Hematopoietic multipotent progenitor cell treated with erythropoietin and hydrocortisone succinate and interleukin-3 and kit ligand, for 8 days (in vitro differentiated cells): ENCODE data around the gene TMIE.

Source experiments
- DNase-seq: peaks from one replicate; pipeline ENCODE4 v3.0.0-alpha.2; 2015

The TMIE gene

DNA sequence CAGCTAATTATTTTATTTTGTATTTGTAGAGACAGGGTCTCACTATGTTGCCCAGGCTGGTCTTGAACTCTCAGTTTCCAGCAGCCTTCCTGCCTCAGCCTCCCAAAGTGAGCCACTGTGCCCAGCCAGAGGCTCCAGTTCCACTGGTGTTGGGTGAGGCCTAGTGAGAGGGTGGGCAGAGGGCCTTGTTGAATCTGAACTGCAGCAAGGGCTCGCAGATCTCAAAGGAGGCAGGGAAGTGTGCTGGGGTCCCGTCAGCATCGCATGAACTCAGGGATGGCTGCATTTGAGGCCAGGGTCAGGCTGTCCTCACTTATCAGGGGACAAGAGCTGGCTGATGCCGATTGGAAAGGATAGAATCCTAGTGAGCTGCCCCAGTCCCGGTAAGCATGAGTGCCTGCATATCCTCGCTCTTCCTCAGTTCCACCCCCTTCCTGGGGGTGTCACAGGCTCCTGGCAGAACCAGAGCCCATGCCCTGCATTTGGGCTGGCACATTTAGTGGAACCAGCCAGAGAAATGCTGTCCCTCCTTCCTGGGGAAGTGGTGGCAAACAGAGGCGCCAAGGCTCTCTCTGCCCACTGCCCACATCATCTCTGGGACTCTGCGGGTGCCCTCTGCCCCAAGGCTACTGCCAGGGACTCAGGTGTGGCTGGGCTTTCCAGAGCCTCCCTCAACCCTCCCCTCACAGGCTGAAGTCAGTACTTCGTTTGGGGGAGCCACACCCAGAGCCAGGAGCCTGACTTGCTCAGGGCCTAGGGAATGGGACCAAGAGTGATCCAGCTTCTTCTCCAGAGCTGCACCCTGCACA lies 31.8 kb upstream of the TMIE start:
- DNase-seq, result no peak

DNA sequence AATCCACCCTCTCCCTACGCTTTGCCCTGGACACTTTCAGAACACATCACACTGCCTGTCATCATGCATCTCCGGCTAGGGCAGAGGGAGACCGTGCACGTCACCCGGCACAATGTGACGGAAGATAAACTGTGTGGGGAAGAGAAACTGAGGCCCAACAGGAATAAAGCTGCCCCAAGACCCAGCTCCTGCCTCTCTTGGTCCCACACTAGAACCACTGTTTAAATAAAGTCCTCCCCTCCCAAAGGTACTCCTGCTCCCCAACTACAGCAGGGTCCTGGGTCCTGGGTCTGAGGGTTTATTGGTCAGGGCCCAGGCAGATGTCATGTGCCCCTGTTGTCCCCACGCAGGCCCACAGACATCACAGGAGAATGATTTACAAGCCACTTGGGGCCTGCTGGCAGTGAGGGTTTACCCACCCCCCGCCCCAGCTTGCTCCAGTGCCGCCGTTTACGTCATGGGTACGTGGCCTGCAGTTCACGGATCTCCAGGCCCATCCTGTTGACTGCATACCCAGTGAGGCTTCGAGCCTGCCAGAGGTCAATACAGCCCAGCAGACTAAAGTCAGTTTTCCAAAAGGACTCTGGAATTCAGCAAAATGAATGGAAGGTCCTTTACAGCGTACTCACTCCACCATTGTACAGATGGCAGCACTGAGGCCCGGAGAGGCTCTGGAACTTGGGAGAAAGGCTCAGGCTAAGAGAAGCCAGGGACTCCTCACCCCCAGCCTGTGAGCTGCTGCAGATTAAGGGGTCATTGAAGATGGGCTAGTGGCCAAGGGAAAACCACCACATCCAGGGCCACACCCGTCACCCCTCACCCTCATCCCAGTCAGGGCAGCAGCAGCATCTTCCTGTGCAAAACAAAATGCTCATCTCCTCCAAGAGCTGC lies 30.9 kb upstream of the TMIE start:
- no peak for DNase-seq

DNA sequence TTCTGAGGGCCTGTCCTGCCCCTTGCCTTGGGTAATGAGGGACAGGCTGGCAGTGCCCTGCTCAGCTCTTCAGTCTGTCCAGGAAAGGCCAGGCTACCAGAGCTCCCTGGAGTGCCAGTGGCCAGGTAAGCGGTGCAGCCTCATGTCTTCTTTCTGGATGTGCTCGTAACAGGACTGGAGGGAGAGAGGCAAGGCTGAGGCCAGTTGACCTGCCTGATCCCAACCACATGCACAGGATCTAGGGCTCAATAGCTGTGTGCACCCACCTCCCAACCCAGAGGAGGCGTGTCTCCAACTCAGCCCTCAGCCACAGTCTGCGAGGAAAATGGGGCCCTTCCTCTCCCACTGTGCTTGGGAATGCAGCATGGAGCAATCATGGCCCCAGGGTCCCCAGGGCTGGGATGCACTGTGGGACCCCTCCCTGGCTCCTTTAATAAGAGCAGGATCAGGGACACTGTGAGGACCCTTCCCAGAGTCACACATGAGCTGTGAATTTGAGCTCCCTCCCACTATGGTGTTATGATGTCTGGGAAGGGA lies 30.2 kb upstream of the TMIE start:
- DNase-seq, result no peak

DNA sequence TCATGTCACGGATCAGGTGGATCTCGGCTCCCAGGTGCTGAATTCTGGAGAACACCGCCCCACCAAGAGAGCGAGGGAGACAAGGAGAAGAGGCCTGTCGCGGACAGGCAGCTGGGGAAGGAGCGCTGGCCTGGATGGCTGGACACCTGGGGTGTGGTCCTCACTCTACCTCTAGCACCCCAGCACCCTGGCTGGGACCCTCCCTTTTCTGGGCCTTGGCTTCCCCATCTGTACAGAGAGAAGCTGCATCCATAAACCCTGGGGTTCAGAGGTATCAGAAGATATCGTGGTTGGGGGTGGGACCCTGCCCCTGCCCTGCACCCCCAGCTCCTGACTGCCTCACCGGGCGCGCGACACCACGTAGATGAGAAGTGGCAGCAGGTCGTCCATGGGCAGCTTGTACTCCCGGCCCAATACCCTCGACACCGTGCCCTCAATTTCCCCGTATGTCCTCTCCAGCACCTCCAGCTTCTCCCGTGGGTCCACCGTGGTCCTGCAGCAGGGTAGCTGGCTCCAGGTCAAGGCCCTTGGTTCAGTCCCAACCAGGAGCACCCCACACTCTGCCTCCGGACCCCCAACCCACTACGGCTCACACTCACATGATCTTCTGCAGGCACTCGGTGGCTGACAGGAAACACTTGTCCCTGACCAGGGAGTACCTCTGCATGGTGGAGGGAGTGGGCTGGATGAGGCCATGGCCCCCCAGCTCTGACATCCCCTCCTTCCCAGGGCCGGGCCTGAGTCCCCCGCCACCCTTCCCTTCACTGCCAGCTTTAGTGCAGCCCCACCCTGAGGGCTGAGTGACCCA lies 29.4 kb upstream of the TMIE start:
- no peak for DNase-seq

DNA sequence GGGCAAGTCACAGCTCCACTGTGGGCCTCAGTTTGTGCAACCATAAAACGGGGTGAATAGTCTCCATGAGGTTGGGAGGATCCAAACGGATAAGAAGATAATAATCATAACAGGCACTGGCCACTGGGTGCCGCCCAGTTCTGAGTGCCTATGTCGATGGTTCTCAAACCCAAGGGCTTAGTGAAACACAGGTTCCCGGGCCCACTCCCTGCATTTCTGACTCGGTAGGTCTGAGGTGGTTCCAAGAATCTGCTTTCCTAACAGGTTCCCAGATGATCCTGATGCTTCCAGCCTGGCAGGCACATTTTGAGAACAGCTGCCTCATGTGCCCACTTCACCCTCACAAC lies 28.9 kb upstream of the TMIE start:
- no peak for DNase-seq

DNA sequence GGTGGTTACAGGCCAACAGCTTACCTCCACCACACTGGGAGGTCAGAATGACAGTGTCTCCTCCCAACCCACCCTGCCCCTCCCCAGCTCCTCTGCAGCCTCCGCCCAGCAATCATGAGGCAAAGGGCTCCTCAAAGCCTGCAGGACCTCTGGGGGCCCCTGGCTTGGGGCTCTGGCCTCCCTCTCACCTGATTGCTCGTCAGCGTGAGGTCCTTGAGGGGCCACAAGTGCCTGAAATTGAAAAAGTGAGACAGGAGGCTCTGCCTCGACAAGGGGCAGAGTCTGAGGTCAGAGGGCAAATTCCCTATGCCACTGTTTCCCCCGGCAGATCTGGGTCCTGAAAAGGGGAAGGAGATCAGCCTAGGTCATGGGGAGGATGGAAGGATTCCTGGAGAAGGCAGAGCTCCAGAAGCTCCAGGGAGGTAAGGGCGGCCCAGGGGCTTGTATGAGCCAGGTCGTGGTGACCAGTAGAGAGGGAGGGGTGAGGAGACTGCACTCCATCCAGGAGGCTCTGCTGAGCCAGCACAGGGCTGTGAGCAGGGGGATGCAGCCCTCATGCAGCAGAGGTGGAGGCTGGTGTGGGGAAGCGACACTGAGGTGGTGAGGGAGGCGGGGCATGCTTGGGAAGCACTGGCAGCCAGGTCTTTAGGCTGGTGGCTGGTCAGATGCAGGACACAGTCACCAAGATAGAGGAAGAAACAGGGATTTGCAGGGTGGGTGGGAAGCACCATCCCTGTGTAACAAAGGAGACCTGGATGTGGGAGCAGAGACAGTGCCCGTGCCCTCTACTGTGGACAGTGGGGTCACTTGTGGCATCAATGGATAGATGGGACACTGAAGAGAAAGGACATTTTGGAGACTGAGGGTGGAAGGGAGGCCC lies 27.8 kb upstream of the TMIE start:
- DNase-seq, result no peak

DNA sequence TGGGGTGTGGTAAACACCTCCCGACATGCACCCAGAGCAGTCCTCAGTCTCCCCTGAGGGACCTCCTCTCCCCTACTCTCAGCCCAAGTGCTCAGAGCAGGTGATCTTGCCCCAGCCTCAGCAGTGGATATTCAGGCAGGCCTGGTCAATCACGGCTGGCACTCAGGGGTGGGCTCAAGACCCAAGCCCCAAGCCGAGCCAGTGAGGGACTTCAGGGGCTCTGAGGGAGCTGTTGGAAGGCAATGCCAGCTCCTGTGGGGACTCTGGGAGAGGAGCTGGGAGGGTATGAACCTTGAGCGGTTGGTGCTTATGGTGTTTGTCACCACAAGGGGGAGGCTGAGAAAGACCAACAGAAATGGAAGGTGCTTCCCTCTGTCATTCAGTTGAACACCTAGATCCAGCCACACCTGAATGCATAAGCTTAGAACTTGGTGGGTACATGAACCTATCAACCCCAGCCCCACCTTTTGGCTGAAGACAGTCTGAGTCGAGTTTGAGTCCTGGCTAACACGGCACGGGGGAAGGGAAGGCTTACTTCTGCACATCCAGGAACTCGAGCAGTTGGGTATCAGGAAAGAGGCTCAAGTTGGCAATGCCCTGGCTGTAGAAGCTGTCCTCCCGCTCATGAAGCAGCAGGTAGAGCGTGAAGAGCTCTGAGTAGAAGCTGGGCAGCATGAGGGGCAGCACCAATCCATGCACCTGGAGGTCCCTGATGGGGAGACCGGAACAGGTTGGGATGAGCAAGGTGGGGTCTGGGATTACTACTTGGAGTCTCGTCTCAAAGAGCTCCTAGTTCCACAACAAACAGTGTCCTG lies 27.0 kb upstream of the TMIE start:
- peak; percentile 7 for DNase-seq

DNA sequence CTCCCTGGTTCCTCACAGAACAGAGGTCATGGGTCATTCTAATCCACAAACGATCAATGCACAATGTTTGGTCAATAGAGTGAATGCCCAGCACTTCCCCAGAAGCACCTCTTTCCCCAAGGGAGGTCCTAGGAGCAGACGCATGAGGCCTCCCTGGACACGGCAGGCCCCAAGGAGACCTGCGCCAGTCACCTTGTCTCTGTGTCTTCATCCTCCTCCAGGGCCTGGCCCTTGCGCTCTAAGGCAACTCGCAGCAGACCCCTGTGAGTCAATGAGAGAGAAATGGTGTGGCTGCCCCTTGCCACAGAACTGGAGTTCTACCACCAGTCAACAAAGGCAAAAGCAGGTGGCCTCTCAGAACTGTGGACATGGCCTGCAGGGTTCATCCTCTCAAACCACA lies 25.8 kb upstream of the TMIE start:
- DNase-seq, result no peak

DNA sequence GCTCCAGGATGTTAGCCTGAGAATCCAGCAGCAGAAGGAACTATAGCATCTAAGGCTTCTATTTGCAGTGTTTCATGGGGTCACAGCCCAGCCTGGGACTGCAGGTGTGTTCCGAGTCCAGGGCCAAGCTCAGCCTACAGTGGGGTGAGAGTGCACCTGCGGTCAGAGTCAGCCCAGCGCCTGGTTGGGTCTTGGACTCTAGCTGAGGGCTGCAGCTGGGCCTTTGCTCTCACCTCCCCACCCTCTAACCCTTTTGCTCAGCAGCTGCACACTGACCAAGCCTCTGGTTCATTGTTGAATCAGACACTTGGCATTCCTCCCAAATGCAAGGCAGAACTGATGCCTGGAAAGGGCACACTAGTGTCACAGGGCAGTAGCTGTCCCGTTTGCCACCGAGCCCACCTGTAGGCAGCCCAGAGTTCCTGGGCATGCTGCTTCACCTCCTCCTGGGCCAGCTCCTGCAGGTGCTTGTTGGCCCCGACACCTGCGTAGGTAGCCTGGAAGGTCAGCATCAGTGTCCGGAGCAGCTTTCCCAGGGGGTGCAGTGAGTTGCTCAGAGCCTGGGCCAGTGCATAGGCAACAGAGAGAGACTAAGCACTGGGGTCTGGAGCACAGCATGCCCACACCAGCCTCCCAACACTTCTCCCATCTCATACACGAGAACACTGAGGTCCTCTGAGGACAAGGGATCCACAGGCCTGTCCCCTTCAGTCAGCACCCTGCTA lies 25.2 kb upstream of the TMIE start:
- DNase-seq, result no peak

DNA sequence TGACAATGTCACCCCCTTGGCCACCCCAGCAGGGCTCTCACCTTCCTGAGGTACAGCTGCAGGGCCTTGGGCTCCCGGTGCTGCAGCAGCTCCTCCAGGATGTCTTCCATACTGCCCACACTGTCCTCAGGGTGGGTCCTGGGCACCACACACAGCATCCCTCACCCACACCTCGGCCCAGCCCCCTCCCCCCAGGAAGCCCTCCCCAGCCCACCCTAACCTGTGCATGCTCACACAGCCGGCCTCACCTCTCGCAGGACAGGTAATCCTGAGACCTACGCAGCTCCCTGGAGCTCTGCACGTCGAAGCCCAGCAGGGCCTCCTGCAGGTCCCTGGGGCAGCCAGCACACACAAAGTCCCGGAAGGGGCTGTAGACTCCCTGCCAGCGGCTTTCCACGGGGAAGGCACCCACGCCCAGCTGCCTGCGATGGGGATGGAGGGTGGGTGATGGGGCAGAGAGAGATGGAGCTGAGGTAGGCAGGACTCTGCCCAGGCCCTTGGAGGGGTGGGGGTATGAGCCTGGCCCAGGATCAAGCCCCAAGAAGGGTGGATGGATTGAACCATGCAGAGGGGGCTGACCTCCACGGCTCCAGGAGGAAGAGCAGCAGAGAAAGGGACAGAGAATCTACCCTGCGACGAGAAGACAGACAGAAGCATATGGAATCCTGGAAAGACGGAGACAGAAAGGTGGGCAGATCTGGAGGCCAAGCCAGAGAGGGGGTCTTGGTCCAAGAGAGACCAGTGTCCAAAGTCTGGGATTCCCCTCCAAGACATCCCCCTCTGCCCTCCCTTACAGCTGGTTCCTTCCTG lies 24.4 kb upstream of the TMIE start:
- no peak for DNase-seq

DNA sequence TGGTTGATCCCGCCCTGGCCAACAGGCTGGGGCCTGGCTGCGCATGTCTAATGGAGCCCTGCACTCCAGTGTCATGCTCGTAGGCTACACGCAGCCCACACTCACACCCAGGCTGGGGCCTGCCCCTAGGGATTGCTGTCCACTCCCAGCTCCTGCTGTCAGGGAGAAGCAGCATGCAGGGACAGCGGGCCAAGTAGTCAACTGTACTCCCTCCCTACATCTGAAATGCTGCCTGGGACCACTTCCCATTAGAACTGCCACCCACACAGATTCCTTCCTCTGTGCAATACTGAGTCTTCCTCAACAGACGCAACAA lies 23.8 kb upstream of the TMIE start:
- DNase-seq, result no peak

DNA sequence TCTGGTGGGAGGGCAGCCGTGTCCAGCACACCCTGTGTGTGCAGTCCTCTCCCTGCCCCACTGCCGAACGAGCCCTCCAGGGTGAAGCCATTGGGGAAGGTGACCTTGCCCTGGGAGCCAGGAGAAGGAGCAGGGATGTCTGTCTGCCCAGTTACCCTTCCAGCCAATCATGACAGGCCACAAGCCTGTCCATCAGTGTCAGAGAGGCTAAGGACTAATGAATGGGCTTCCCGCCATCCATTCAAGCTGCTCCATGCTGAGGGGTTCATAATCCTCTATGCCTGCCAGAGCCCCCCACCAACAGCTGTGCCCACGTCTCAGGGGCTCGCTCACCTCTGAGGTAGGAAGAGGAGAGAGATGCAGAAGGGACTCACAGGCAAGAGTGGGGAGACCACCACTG lies 22.9 kb upstream of the TMIE start:
- DNase-seq, result no peak

DNA sequence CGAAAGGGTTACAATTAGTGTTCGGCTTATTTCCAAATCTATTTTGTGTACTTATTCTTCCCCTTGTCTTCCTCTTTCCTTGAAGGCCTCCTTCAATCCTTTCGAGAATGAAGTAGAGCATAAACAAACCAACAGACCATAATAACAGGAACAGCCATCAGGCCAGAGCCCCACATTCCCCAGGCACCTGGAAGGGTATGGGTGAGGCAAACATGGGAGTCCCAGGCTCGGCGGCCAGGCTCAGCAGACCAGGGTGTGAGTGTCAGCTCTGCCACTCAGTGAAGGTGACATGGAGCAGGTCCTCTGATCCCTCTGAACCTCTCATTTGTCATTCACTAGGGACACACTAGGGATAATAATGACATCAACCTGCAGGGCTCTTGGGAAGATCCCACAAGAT lies 21.5 kb upstream of the TMIE start:
- DNase-seq, result no peak

DNA sequence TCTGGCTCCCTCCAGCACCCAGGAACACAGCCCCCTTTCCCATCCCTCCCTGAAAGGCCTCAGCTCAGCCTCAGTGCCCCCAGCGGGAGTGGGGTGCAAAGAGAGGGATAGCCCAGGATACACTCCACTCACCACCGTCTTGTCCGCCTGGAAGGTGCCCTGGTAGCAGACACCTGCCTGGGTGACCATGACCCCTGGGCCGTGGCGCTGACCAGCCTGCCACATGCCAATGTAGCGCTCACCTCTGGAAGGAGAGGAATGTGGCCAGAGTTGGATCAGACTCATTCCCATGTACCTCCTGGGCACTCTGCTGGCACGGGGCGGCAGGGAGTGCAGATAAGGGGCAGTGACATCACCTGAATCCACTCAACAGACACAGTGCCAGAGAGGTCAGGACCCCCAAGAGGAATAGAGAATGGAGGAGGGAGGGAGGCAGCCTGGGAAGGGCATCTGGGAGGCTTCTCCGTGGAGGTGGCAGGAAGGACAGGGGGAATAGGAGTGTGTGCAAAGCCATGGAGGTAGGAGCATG lies 20.8 kb upstream of the TMIE start:
- no peak for DNase-seq

DNA sequence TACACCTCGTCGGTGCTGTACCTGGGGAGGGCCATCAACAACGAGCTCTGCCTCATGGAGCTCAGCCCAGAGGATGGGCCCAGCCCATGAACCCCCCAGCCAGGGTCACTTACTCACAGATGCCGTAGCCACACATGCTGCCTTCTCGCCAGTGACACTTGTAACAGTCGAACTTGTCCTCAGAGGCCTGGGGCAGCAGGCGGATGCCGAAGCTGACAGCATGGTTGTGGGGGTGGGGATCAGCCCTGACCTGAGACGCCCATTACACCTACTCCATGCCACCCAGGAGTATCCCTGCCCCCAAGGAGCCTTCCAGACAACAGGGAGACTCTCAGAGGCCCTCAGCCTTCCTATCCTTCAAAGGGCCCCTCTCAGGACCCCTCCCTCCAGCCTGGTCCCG lies 19.8 kb upstream of the TMIE start:
- DNase-seq, result no peak

DNA sequence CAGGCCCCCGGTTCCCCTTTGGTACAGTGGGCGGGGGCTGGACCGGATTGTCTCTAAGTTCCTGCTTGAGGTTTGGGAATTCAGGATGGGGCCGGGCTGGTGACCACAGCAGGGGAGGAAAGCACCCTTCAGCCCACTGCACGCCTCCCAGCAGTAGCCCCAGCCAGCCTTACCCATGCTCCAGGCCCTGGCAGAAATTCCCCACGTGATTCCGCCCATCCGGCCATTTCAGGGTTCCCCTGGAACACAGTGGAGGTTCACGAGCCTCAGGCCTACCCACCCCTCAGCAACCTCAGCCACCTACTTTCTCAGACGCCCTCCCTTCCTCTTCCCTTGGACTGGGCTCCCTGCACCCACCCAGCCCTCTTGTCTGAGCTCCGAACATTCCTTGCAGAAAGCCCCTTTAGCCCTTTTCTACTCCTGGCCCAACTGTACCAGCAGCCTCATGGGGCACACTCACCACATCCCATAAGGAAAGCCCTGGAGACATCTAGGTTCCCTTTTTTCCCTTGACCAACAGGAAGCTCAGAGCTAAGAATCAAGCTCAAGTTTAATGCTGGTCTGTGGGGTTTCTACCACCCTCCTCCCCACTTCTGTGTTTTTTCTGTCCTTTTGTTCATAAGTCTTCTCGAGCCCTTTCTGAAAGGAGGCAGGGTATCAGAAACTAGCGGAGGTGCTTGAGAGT lies 19.2 kb upstream of the TMIE start:
- DNase-seq, result no peak

DNA sequence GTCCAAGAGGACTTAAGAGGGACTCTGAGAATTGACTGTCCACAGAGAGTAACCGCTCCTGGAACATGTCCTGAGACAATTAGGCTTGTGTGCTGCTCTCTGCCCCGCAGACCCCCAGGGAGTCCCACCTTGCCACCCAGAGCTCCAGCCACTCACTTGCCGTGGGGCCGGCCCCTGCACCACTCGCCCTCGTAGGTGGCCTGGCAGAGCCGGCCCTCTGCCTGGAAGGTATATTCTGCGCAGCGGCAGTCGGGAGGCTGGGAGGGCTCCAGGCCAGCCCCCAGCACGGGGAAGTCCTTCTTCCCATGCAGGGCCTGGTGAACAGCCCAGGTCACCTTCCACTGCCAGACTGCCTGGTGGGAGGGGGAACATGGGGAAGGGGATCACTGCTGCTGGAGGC lies 18.2 kb upstream of the TMIE start:
- DNase-seq, result no peak

DNA sequence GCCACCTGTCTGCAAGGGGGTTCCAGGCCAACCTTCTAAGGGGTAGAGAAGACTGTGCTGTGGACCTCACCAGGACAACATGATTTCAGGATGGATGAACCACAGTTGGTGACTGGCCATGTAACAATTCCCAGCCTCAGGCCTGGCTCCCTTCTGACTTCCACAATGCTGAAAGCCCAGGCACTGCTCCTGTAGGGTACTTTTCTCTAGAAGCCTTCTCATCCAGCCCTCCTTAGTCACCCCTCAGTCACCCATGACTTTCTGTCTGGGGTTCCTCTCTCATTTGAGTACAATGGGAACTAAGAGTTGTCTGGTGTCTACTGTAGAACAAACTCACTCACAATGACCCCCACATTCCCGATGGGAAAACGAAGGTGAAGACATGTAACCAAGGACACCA lies 16.3 kb upstream of the TMIE start:
- DNase-seq, result no peak

DNA sequence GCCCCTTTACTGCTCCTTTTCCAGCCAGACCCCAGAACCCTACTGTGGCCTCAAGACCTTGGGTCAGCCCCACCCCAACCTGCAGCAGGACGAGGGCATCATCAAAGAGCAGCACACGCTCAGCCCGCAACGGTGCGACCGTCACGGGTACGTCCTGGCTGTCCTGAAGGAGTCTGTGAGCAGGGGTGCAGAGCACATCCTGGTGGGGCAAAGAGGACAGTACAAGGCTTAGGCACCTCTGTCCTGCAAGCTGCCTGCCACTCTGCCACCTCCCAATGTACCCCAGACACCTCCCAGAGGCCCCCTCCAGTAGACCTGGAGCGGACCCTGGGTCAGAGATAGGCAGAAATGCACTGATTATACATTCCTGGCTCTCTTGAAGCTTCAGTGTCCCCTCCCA lies 15.7 kb upstream of the TMIE start:
- DNase-seq, result no peak
